ENCODE measurements around the gene EBNA1BP2. TPM values are rescaled to one million over a fixed set of nuclear protein-coding genes. Genes with fewer than 3 reads are reported as not detected.
"Not testable (repeated sequence)": the region's sequence is repeated elsewhere in the genome, so short reads cannot be mapped to it uniquely, and the experiment has no call there.

EBNA1BP2 gene
- total RNA-seq, 2 experiments from 2014 or later = 14.8 to 15.1 TPM

DNA sequence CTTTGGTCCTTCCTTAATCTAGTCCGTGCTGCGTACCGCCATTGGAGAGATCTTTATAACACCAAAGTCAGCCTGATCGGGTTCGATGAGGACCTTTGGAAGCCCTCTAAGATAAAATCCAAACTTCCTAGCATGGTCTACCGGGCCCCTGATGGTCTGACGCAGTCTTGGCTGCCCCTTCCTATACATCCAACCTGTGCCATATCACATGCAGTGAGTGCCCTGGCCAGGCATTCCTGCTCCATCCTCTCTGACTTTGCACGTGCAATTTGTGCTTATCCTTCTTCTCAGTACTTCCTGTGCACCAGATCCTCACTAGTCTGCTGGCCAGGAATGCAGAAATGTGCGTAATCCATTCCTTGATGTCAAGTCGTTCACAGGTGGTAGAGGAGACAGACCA lies 45.7 kb upstream of the EBNA1BP2 start:
- ChIA-PET POLR2A (no interaction called here), CTCF (interaction anchor here (1.6 kb wide), 1 partner anchor 9 kb away, joined by 6 read pairs; no protein-coding TSS in a partner anchor)
- intact Hi-C loops (cut with DNase I, micrococcal nuclease) = no loop called here
- no peak overlapping the region for H3K4me3 ChIP-seq (ENCODE audit: low read length)
- ATAC-seq (ENCODE audit: poor library complexity) (no peak), DNase-seq (no peak)
- Mint-ChIP-seq H3K4me3 (no peak overlapping the region), H3K36me3 (ENCODE audit: low read depth) (no peaks in the 10 kb centered on the region), H3K4me1 (ENCODE audit: low read depth) (peaks cover 9% of the 10 kb centered on the region), H3K9me3 (no peaks in the 10 kb centered on the region), H3K27me3 (peaks cover 9% of the 10 kb centered on the region), H3K27ac (no peak overlapping the region)
- TF ChIP-seq, protein P1, sequence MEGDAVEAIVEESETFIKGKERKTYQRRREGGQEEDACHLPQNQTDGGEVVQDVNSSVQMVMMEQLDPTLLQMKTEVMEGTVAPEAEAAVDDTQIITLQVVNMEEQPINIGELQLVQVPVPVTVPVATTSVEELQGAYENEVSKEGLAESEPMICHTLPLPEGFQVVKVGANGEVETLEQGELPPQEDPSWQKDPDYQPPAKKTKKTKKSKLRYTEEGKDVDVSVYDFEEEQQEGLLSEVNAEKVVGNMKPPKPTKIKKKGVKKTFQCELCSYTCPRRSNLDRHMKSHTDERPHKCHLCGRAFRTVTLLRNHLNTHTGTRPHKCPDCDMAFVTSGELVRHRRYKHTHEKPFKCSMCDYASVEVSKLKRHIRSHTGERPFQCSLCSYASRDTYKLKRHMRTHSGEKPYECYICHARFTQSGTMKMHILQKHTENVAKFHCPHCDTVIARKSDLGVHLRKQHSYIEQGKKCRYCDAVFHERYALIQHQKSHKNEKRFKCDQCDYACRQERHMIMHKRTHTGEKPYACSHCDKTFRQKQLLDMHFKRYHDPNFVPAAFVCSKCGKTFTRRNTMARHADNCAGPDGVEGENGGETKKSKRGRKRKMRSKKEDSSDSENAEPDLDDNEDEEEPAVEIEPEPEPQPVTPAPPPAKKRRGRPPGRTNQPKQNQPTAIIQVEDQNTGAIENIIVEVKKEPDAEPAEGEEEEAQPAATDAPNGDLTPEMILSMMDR (IDR thresholded peaks at IDR 0.05) = no peak
- H3K36me3 ChIP-seq (ENCODE audit: insufficient read depth, low read length) = no peaks in the 10 kb centered on the region
- H3K9me3 ChIP-seq (ENCODE audit: control insufficient read depth in 1 of 2, insufficient read depth in 1 of 2, low read length in 2 of 2) = no peaks in the 10 kb centered on the region
- no peak overlapping the region for H3K27ac ChIP-seq (ENCODE audit: low read depth in 1 of 2, low read length in 2 of 2)
- H3K27me3 ChIP-seq (ENCODE audit: control insufficient read depth in 1 of 2, insufficient read depth in 2 of 2, low read length in 2 of 2) = no peaks in the 10 kb centered on the region
- no peaks in the 10 kb centered on the region for H3K4me1 ChIP-seq (ENCODE audit: insufficient read depth, low read length)

DNA sequence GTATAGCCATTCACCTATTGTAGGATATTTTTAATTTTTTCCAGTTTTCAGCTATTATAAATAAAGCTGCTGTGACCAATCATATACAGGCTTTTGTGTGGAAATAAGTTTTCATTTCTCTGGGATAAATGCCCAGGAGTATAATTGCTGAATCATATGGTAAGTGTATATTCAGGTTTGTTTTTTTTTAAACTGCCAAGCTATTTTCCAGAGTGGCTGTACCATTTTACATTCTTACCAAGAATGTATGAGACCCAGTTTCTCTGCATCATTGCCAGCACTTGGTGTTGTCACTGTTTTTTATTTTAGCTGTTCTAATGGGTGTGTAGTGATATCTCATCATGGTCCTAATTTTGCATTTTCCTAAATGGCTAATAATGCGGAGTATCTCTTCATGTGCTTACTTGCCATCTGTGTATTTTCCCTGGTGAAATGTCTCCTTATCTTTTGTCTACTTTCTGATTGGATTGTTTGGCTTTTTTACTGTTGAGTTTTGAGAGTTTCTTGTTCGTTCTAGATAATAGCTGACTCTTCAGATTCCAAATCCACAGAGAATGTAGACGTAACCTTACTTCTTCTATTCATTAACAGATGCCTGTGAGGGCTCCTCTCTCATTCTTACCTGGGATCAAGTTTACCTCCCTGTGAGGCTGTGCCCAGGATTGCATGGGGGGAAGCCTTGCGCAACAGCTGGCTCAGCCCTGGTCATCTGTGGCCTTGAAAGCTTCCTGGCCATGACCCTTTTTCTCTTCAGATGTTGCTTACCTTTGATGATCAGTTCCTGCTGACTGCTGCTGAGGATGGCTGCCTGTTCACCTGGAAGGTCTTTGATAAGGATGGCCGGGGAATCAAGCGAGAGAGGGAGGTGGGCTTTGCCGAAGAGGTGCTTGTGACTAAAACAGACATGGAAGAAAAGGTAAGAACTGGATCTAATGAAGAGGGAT lies 42.7 kb upstream of the EBNA1BP2 start:
- POLR2A ChIA-PET = no interaction called here
- TF ChIP-seq, protein P1 (IDR thresholded peaks at IDR 0.05) = no peak
- Histone ChIP-seq H3K4me1 (ENCODE audit: insufficient read depth, low read length) (no peaks in the 10 kb centered on the region), H3K36me3 (ENCODE audit: insufficient read depth, low read length) (no peaks in the 10 kb centered on the region), H3K4me3 (ENCODE audit: low read length) (no peak overlapping the region), H3K27ac (ENCODE audit: low read depth in 1 of 2, low read length in 2 of 2) (no peak overlapping the region), H3K9me3 (ENCODE audit: control insufficient read depth in 1 of 2, insufficient read depth in 1 of 2, low read length in 2 of 2) (no peaks in the 10 kb centered on the region), H3K27me3 (ENCODE audit: control insufficient read depth in 1 of 2, insufficient read depth in 2 of 2, low read length in 2 of 2) (no peaks in the 10 kb centered on the region)
- Mint-ChIP-seq H3K36me3 (ENCODE audit: low read depth) (no peaks in the 10 kb centered on the region), H3K4me3 (no peak overlapping the region), H3K4me1 (ENCODE audit: low read depth) (no peaks in the 10 kb centered on the region), H3K9me3 (no peaks in the 10 kb centered on the region), H3K27ac (no peak overlapping the region), H3K27me3 (peaks cover 9% of the 10 kb centered on the region)
- CTCF ChIA-PET = interaction anchor here (0.6 kb wide), 2 partner anchors 23 to 309 kb away, joined by 3 read pairs; no protein-coding TSS in a partner anchor
- DNase-seq (no peak), ATAC-seq (ENCODE audit: poor library complexity) (no peak)
- intact Hi-C loops (cut with DNase I, micrococcal nuclease) = no loop called here

DNA sequence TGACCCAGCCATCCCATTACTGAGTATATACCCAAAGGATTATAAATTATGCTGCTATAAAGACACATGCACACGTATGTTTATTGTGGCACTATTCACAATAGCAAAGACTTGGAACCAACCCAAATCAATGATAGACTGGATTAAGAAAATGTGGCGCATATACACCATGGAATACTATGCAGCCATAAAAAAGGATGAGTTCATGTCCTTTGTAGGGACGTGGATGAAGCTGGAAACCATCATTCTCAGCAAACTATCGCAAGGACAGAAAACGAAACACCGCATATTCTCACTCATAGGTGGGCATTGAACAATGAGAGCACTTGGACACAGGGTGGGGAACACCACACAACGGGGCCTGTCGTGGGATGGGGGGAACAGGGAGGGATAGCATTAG lies 36.2 kb upstream of the EBNA1BP2 start:
- CTCF ChIA-PET; H3K27ac Mint-ChIP-seq; H3K36me3 Mint-ChIP-seq (ENCODE audit: low read depth): not testable (repeated sequence)

More for the DNA sequence above, 36.2 kb upstream of the EBNA1BP2 start:
- H3K4me1 Mint-ChIP-seq (ENCODE audit: low read depth); H3K4me3 Mint-ChIP-seq; H3K27ac ChIP-seq (ENCODE audit: low read depth in 1 of 2, low read length in 2 of 2); H3K9me3 Mint-ChIP-seq; ATAC-seq (ENCODE audit: poor library complexity); H3K4me3 ChIP-seq (ENCODE audit: low read length); DNase-seq; intact Hi-C loops (cut with DNase I, micrococcal nuclease); H3K9me3 ChIP-seq (ENCODE audit: control insufficient read depth in 1 of 2, insufficient read depth in 1 of 2, low read length in 2 of 2); H3K27me3 Mint-ChIP-seq; H3K27me3 ChIP-seq (ENCODE audit: control insufficient read depth in 1 of 2, insufficient read depth in 2 of 2, low read length in 2 of 2); H3K36me3 ChIP-seq (ENCODE audit: insufficient read depth, low read length); H3K4me1 ChIP-seq (ENCODE audit: insufficient read depth, low read length); POLR2A ChIA-PET: not testable (repeated sequence)
